Left lobe of liver (tissue), 2 donors: ENCODE measurements around the gene INCENP. TPM values are rescaled to one million over a fixed set of nuclear protein-coding genes. Genes with fewer than 3 reads are reported as not detected.
"Not testable (repeated sequence)": the region's sequence is repeated elsewhere in the genome, so short reads cannot be mapped to it uniquely, and the experiment has no call there.

Experiments
- ATAC-seq: fragments of 200-7000 bp; cut with Tn5 transposase; one replicate; pipeline ENCODE4 v1.9.1; 2020; ENCODE audit warnings: mild to moderate bottlenecking, moderate library complexity
- DNase-seq: peaks from one replicate; pipeline ENCODE4 v3.0.0-alpha.2; 2020; ENCODE audit warnings: low spot score
- total RNA-seq: library from RNA; stranded (reverse); gene quantifications from one replicate; pipeline ENCODE4 v1.2.1, GENCODE V29; 2021
- donor health status: DM: no; HTN: no; CAD: no; lungs with moderate emphysema.
- donor health status: DM: no; HTN: yes; CAD: no.

The INCENP gene
- total RNA-seq: 7.3 TPM

GRCh38 chr11:62123669-62124185, at the start of gene INCENP:
Gene INCENP, plus strand, starts transcription at chr11:62124011. Its CDS starts 4,151 bp downstream, at chr11:62128162.
- DNase-seq (peak; percentile 95), ATAC-seq (peak; percentile 98)

- DNase-seq (no peak), ATAC-seq (no peak)
Measured at GRCh38 chr11:62075438-62075837, 48.4 kb upstream of the INCENP start.

GRCh38 chr11:62077132-62077531, 46.7 kb upstream of the INCENP start:
- DNase-seq: no peak
- ATAC-seq: no peak

GRCh38 chr11:62081378-62082291, 42.2 kb upstream of the INCENP start:
- ATAC-seq (peak; percentile 100), DNase-seq (peak; percentile 79)

GRCh38 chr11:62082292-62082657, 41.5 kb upstream of the INCENP start:
- ATAC-seq: no peak
- DNase-seq: no peak

GRCh38 chr11:62084801-62085200, 39.0 kb upstream of the INCENP start:
- peak; percentile 3 for DNase-seq
- not testable (repeated sequence) for ATAC-seq

GRCh38 chr11:62087694-62088093, 36.1 kb upstream of the INCENP start:
- no peak for ATAC-seq
- DNase-seq: no peak

- ATAC-seq: no peak
- DNase-seq: no peak
Measured at GRCh38 chr11:62088331-62088933, 35.4 kb upstream of the INCENP start.

GRCh38 chr11:62103141-62103540, 20.7 kb upstream of the INCENP start:
- ATAC-seq (no peak), DNase-seq (no peak)

- DNase-seq (no peak), ATAC-seq (no peak)
Measured at GRCh38 chr11:62103986-62104385, 19.8 kb upstream of the INCENP start.

- DNase-seq: no peak
- ATAC-seq: peak; percentile 44
Measured at GRCh38 chr11:62104816-62105653, 18.8 kb upstream of the INCENP start.

GRCh38 chr11:62105667-62106191, 18.1 kb upstream of the INCENP start:
- ATAC-seq (no peak), DNase-seq (no peak)

GRCh38 chr11:62108017-62108750, 15.6 kb upstream of the INCENP start:
- ATAC-seq: peak; percentile 86
- no peak for DNase-seq

GRCh38 chr11:62108971-62109404, 14.8 kb upstream of the INCENP start:
- no peak for DNase-seq
- no peak for ATAC-seq

- no peak for ATAC-seq
Measured at GRCh38 chr11:62115085-62115694, 8.6 kb upstream of the INCENP start.

GRCh38 chr11:62116451-62116850, 7.4 kb upstream of the INCENP start:
- DNase-seq (no peak), ATAC-seq (no peak)

More at GRCh38 chr11:62115085-62115694, 8.6 kb upstream of the INCENP start:
- DNase-seq: no peak

GRCh38 chr11:62119569-62119968, 4.2 kb upstream of the INCENP start:
- ATAC-seq: no peak
- no peak for DNase-seq

GRCh38 chr11:62120001-62120400, 3.8 kb upstream of the INCENP start:
- no peak for DNase-seq
- ATAC-seq: no peak

- ATAC-seq: no peak
- DNase-seq: no peak
Measured at GRCh38 chr11:62120431-62120830, 3.4 kb upstream of the INCENP start.

GRCh38 chr11:62122076-62122475, 1.7 kb upstream of the INCENP start:
- no peak for DNase-seq
- ATAC-seq: no peak
